Ovary (tissue), 3 donors: ENCODE data around the gene XPNPEP1.

Experiments used
- EP300 ChIP-seq: sonication (generic); formaldehyde crosslinking; IDR thresholded peaks from one replicate; pipeline ENCODE4 v1.6.1; 2017; ENCODE audit warnings: antibody characterized with exemption
- POLR2A ChIP-seq: fragments of 450-650 bp; IDR thresholded peaks from one replicate; pipeline ENCODE4 v1.6.1; 2017; ENCODE audit warnings: antibody characterized with exemption, mild to moderate bottlenecking, moderate library complexity
- TF ChIP-seq, protein P1 (sequence below), 3 donors: fragments of 450-650 bp in 2 of 3; fragments of 200-600 bp in 1 of 3; IDR thresholded peaks; one replicate each; pipeline versions ENCODE4 v1.5.1 to v1.8.0; 2016 to 2022; ENCODE audit warnings: antibody characterized with exemption in 3 of 3, mild to moderate bottlenecking in 1 of 3
- donor health status: DM: no; HTN: no; CAD: no.

GRCh38 chr10:109831846-109832245, 91.5 kb downstream of the XPNPEP1 start:
- TF ChIP-seq, protein P1, sequence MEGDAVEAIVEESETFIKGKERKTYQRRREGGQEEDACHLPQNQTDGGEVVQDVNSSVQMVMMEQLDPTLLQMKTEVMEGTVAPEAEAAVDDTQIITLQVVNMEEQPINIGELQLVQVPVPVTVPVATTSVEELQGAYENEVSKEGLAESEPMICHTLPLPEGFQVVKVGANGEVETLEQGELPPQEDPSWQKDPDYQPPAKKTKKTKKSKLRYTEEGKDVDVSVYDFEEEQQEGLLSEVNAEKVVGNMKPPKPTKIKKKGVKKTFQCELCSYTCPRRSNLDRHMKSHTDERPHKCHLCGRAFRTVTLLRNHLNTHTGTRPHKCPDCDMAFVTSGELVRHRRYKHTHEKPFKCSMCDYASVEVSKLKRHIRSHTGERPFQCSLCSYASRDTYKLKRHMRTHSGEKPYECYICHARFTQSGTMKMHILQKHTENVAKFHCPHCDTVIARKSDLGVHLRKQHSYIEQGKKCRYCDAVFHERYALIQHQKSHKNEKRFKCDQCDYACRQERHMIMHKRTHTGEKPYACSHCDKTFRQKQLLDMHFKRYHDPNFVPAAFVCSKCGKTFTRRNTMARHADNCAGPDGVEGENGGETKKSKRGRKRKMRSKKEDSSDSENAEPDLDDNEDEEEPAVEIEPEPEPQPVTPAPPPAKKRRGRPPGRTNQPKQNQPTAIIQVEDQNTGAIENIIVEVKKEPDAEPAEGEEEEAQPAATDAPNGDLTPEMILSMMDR (IDR thresholded peaks at IDR 0.05): no peak
- no peak for TF ChIP-seq POLR2A
- TF ChIP-seq EP300: no peak
